ENCODE measurements around the gene NMS. TPM values are rescaled to one million over a fixed set of nuclear protein-coding genes. Genes with fewer than 3 reads are reported as not detected.

NMS gene
- total RNA-seq, 1 experiment from 2014 or later = not detected

DNA sequence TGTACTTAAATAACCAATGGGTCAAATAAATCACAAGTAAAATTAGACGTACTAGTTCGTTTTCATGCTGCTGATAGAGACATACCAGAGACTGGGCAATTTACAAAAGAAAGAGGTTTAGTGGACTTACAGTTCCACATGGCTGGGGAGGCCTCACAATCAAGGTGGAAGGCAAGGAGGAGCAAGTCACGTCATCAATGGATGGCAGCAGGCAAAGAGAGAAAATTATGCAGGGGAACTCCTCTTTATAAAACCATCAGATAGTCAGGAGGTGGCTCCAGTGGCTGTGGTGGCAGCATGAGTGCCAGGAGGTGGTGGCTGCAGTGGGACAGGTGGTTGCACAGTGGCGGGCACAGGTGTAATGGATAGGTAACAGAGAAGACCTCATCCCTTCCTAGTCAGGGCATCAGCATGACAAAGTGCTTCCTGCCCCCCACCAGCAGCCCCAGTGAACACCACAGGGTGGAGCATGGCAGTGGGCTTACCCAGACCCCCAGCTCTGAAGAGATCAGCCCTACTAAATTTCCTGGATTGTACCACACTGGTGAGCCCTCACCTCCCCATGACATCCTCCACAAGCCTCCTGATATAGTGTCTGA is 45.9 kb upstream of the NMS start:
- H3K4me1 ChIP-seq (ENCODE audit: insufficient read depth, low read length, poor library complexity, severe bottlenecking) = no peaks in the 10 kb centered on the region
- DNase-seq (ENCODE audit: low spot score) = no peak
- H3K36me3 ChIP-seq (ENCODE audit: insufficient read depth, low read length, poor library complexity, severe bottlenecking) = no peaks in the 10 kb centered on the region
- TF ChIP-seq EZH2 (IDR thresholded peaks at IDR 0.05; ENCODE audit: borderline replicate concordance, low read depth, low read length, poor library complexity, severe bottlenecking) = no peak
- TF ChIP-seq, protein P1, sequence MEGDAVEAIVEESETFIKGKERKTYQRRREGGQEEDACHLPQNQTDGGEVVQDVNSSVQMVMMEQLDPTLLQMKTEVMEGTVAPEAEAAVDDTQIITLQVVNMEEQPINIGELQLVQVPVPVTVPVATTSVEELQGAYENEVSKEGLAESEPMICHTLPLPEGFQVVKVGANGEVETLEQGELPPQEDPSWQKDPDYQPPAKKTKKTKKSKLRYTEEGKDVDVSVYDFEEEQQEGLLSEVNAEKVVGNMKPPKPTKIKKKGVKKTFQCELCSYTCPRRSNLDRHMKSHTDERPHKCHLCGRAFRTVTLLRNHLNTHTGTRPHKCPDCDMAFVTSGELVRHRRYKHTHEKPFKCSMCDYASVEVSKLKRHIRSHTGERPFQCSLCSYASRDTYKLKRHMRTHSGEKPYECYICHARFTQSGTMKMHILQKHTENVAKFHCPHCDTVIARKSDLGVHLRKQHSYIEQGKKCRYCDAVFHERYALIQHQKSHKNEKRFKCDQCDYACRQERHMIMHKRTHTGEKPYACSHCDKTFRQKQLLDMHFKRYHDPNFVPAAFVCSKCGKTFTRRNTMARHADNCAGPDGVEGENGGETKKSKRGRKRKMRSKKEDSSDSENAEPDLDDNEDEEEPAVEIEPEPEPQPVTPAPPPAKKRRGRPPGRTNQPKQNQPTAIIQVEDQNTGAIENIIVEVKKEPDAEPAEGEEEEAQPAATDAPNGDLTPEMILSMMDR (conservative IDR thresholded peaks at IDR 0.05; ENCODE audit: low read depth, low read length) = no peak
- ChIA-PET POLR2A (ENCODE audit: low non-redundant PET) (no interaction called here), CTCF (no interaction called here)
- no peak overlapping the region for H3K4me3 ChIP-seq (ENCODE audit: low read depth, low read length, poor library complexity, severe bottlenecking)
- H3K27me3 ChIP-seq (replicated peaks; ENCODE audit: insufficient read depth, low read depth, low read length, poor library complexity) = no peaks in the 10 kb centered on the region
- H3K9me3 ChIP-seq (ENCODE audit: low read depth, low read length, poor library complexity, severe bottlenecking) = no peaks in the 10 kb centered on the region
- BruUV-seq (replicated peaks) = no TSS peak
- intact Hi-C loops (cut with micrococcal nuclease; ENCODE audit: unreplicated experiment) = no loop called here
- no peak overlapping the region for H3K27ac ChIP-seq (ENCODE audit: low read depth, low read length, poor library complexity, severe bottlenecking)

DNA sequence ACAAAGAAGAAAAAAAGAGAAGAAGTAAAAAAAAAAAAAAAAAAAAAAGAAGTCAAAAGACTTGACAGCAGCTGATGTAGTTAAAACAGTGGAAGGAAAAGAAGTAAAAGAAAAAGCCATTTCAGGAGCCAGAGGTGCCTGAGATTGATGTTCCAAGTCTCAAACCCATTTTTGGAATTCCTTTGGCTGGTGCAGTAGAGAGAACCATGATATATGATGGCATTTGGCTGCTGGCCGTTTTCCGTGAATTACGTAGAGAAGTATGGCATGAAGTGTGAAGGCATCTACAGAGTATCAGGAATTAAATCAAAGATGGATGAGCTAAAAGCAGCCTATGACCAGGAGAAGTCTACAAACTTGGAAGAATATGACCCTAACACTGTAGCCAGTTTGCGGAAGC is 45.2 kb upstream of the NMS start:
- intact Hi-C loops (cut with micrococcal nuclease; ENCODE audit: unreplicated experiment) = no loop called here

DNA sequence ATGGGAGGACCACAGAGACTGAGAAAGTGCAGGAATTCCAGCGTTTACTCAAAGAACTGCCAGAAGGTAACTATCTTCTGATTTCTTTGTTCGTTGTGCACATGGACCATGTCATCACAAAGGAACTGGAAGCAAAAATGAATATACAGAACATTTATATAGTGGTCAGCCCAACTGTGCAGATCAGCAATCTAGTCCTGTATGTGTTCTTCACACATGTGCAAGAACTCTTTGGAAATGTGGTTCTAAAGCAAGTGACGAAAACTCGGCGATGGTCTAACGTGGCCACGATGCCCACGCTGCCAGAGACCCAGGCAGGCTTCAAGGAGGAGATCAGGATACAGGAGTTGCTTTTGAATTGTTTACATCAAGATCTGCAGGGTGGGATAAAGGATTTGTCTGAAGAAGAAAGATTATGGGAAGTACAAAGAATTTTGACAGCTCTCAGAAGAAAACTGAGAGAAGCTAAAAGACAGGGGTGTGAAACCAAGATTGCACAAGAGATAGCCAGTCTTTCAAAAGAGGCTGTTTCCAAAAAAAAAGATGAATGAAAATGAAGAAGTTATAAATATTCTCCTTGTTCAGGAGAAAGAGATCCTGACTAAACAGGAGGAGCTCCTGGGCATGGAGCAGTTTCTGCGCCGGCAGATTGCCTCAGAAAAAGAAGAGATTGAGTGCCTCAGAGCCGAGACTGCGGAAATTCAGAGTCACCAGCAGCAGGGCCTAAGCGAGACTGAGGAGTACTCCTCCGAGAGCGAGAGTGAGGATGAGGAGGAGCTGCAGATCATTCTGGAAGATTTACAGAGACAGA is 44.5 kb upstream of the NMS start:
- POLR2A ChIA-PET (ENCODE audit: low non-redundant PET) = no interaction called here
- CTCF ChIA-PET = no interaction called here
- intact Hi-C loops (cut with micrococcal nuclease; ENCODE audit: unreplicated experiment) = no loop called here

More for the DNA sequence above, 45.2 kb upstream of the NMS start:
- no peak for DNase-seq (ENCODE audit: low spot score)
- H3K27me3 ChIP-seq (replicated peaks; ENCODE audit: insufficient read depth, low read depth, low read length, poor library complexity) = no peaks in the 10 kb centered on the region
- no peaks in the 10 kb centered on the region for H3K9me3 ChIP-seq (ENCODE audit: low read depth, low read length, poor library complexity, severe bottlenecking)
- BruUV-seq (replicated peaks) = no TSS peak
- ChIA-PET CTCF (no interaction called here), POLR2A (ENCODE audit: low non-redundant PET) (no interaction called here)
- no peak overlapping the region for H3K4me3 ChIP-seq (ENCODE audit: low read depth, low read length, poor library complexity, severe bottlenecking)
- TF ChIP-seq, protein P1 (conservative IDR thresholded peaks at IDR 0.05; ENCODE audit: low read depth, low read length) = no peak
- no peaks in the 10 kb centered on the region for H3K36me3 ChIP-seq (ENCODE audit: insufficient read depth, low read length, poor library complexity, severe bottlenecking)
- no peaks in the 10 kb centered on the region for H3K4me1 ChIP-seq (ENCODE audit: insufficient read depth, low read length, poor library complexity, severe bottlenecking)
- H3K27ac ChIP-seq (ENCODE audit: low read depth, low read length, poor library complexity, severe bottlenecking) = no peak overlapping the region

More for the DNA sequence above, 44.5 kb upstream of the NMS start:
- BruUV-seq (replicated peaks) = no TSS peak
- Histone ChIP-seq H3K9me3 (ENCODE audit: low read depth, low read length, poor library complexity, severe bottlenecking) (no peaks in the 10 kb centered on the region), H3K4me1 (ENCODE audit: insufficient read depth, low read length, poor library complexity, severe bottlenecking) (no peaks in the 10 kb centered on the region), H3K4me3 (ENCODE audit: low read depth, low read length, poor library complexity, severe bottlenecking) (no peak overlapping the region), H3K27ac (ENCODE audit: low read depth, low read length, poor library complexity, severe bottlenecking) (no peak overlapping the region), H3K27me3 (replicated peaks; ENCODE audit: insufficient read depth, low read depth, low read length, poor library complexity) (no peaks in the 10 kb centered on the region), H3K36me3 (ENCODE audit: insufficient read depth, low read length, poor library complexity, severe bottlenecking) (no peaks in the 10 kb centered on the region)
- no peak for DNase-seq (ENCODE audit: low spot score)
- TF ChIP-seq, protein P1 (conservative IDR thresholded peaks at IDR 0.05; ENCODE audit: low read depth, low read length) = no peak
- no peak for TF ChIP-seq EZH2 (IDR thresholded peaks at IDR 0.05; ENCODE audit: borderline replicate concordance, low read depth, low read length, poor library complexity, severe bottlenecking)
